HEK293 (cell line): Measurements from ENCODE around the gene CLCNKB.

ENCODE experiments used
- CTCF ChIA-PET: fragments of 350-600 bp; formaldehyde crosslinking; extraction: SDS; loops from one replicate; lab custom pipeline; 2021; ENCODE audit warnings: antibody characterized with exemption; lab: Yijun Ruan, JAX
- POLR2A ChIA-PET: fragments of 300-600 bp; formaldehyde crosslinking; extraction: SDS; loops from one replicate; lab custom pipeline; 2020; ENCODE audit warnings: antibody characterized with exemption, inconsistent platforms; lab: Yijun Ruan, JAX
- H3K27ac ChIP-seq: fragments of 200-500 bp; sonication (Bioruptor generic); 2 replicates; pipeline ENCODE4 v1.5.1; 2014; ENCODE audit warnings: low read depth, low read length, control low read depth, inconsistent platforms; ENCODE audit errors: extremely low read depth
- H3K36me3 ChIP-seq, 2 experiments: fragments of 200-500 bp in 1 of 2; sonication (Bioruptor generic) in 1 of 2; 1 replicate in 1 of 2; 2 replicates in 1 of 2; pipeline ENCODE4 v1.5.1; 2014 to 2017; ENCODE audit warnings: inconsistent platforms in 2 of 2, low read length in 2 of 2; ENCODE audit not compliant: control insufficient read depth in 2 of 2, insufficient read depth in 1 of 2
- H3K4me1 ChIP-seq: fragments of 200-500 bp; sonication (Bioruptor generic); 2 replicates; pipeline ENCODE4 v1.5.1; 2014; ENCODE audit warnings: mild to moderate bottlenecking, low read length, inconsistent platforms; ENCODE audit not compliant: control insufficient read depth, insufficient read depth
- H3K4me3 ChIP-seq: 2 replicates; pipeline ENCODE4 v1.5.1; 2011; ENCODE audit warnings: low read depth, mild to moderate bottlenecking, control low read depth, low read length, moderate library complexity
- H3K9me3 ChIP-seq: fragments of 200-500 bp; sonication (Bioruptor generic); 2 replicates; pipeline ENCODE4 v1.5.1; 2014; ENCODE audit warnings: low read depth, low read length, inconsistent platforms; ENCODE audit not compliant: control insufficient read depth, insufficient read depth
- EGR2 ChIP-seq: fragments of 450-650 bp; formaldehyde crosslinking; IDR thresholded peaks from 2 replicates; pipeline ENCODE4 v1.5.1; 2016; ENCODE audit warnings: low read depth, missing biosample characterization, missing genetic modification characterization
- GLIS1 ChIP-seq: fragments of 450-650 bp; formaldehyde crosslinking; IDR thresholded peaks from 2 replicates; pipeline ENCODE4 v1.5.1; 2016; ENCODE audit warnings: missing biosample characterization, missing genetic modification characterization
- GLIS2 ChIP-seq: fragments of 450-650 bp; formaldehyde crosslinking; IDR thresholded peaks from 2 replicates; pipeline ENCODE4 v1.5.1; 2016; ENCODE audit warnings: missing biosample characterization, missing genetic modification characterization
- KLF1 ChIP-seq: fragments of 450-650 bp; formaldehyde crosslinking; IDR thresholded peaks from 2 replicates; pipeline ENCODE4 v1.5.1; 2016; ENCODE audit warnings: missing biosample characterization, missing genetic modification characterization
- KLF9 ChIP-seq: fragments of 450-650 bp; formaldehyde crosslinking; IDR thresholded peaks from 2 replicates; pipeline ENCODE4 v1.5.1; 2016; ENCODE audit warnings: missing biosample characterization, missing genetic modification characterization, low read depth
- PATZ1 ChIP-seq: fragments of 450-650 bp; formaldehyde crosslinking; IDR thresholded peaks from 2 replicates; pipeline ENCODE4 v1.5.1; 2016; ENCODE audit warnings: missing biosample characterization, missing genetic modification characterization
- SCRT1 ChIP-seq: fragments of 450-650 bp; formaldehyde crosslinking; IDR thresholded peaks from 2 replicates; pipeline ENCODE4 v1.5.1; 2016; ENCODE audit warnings: missing biosample characterization, missing genetic modification characterization, borderline replicate concordance
- SCRT2 ChIP-seq: fragments of 450-650 bp; formaldehyde crosslinking; IDR thresholded peaks from 2 replicates; pipeline ENCODE4 v1.5.1; 2016; ENCODE audit warnings: missing biosample characterization, missing genetic modification characterization
- SP2 ChIP-seq: fragments of 450-650 bp; formaldehyde crosslinking; IDR thresholded peaks from 2 replicates; pipeline ENCODE4 v1.5.1; 2016; ENCODE audit warnings: missing biosample characterization, missing genetic modification characterization
- ZBTB21 ChIP-seq: fragments of 450-650 bp; formaldehyde crosslinking; IDR thresholded peaks from 2 replicates; pipeline ENCODE4 v1.5.1; 2017; ENCODE audit warnings: missing biosample characterization, missing genetic modification characterization
- ZFHX2 ChIP-seq: fragments of 450-650 bp; formaldehyde crosslinking; conservative IDR thresholded peaks from 2 replicates; pipeline ENCODE4 v1.5.1; 2016; ENCODE audit warnings: missing biosample characterization, missing genetic modification characterization
- ZFP37 ChIP-seq: fragments of 450-650 bp; formaldehyde crosslinking; IDR thresholded peaks from 2 replicates; pipeline ENCODE4 v1.5.1; 2016; ENCODE audit warnings: missing biosample characterization, missing genetic modification characterization
- ZNF132 ChIP-seq: fragments of 450-650 bp; formaldehyde crosslinking; IDR thresholded peaks from 2 replicates; pipeline ENCODE4 v1.5.1; 2017; ENCODE audit warnings: missing biosample characterization, missing genetic modification characterization, borderline replicate concordance
- ZNF184 ChIP-seq: fragments of 450-650 bp; IDR thresholded peaks from 2 replicates; pipeline ENCODE4 v1.5.1; 2018; ENCODE audit warnings: missing biosample characterization, mild to moderate bottlenecking, missing genetic modification characterization
- ZNF560 ChIP-seq: fragments of 450-650 bp; formaldehyde crosslinking; IDR thresholded peaks from 2 replicates; pipeline ENCODE4 v1.5.1; 2017; ENCODE audit warnings: missing biosample characterization, missing genetic modification characterization, borderline replicate concordance
- ZNF660 ChIP-seq: fragments of 450-650 bp; IDR thresholded peaks from 2 replicates; pipeline ENCODE4 v1.5.1; 2018; ENCODE audit warnings: missing biosample characterization, mild to moderate bottlenecking, missing genetic modification characterization
- ZNF776 ChIP-seq: fragments of 450-650 bp; formaldehyde crosslinking; IDR thresholded peaks from 2 replicates; pipeline ENCODE4 v1.5.0; 2017; ENCODE audit warnings: missing biosample characterization, missing genetic modification characterization, borderline replicate concordance
- TF ChIP-seq, protein P1 (sequence below): fragments of 450-650 bp; formaldehyde crosslinking; IDR thresholded peaks from 2 replicates; pipeline ENCODE4; 2016; ENCODE audit warnings: missing biosample characterization, missing genetic modification characterization
- TF ChIP-seq, protein P2 (sequence below): fragments of 450-650 bp; formaldehyde crosslinking; IDR thresholded peaks from 2 replicates; pipeline ENCODE4 v1.5.0; 2017; ENCODE audit warnings: missing biosample characterization, missing genetic modification characterization, borderline replicate concordance
- TF ChIP-seq, protein P3 (sequence below): fragments of 450-650 bp; formaldehyde crosslinking; IDR thresholded peaks from 2 replicates; pipeline ENCODE4 v1.5.1; 2016; ENCODE audit warnings: missing biosample characterization, missing genetic modification characterization

Gene CLCNKB

GRCh38 chr1:16026723-16027484 lies 16.7 kb upstream of the CLCNKB start:
- H3K36me3 ChIP-seq: no peaks in the 10 kb centered on the region
- ChIA-PET CTCF (interaction anchor here (0.6 to 1.9 kb wide), 3 partner anchors 12 to 19 kb away, joined by 3 to 8 read pairs (median 6); no protein-coding TSS in a partner anchor), POLR2A (interaction anchor here (0.7 kb wide), 1 partner anchor 362 kb away, joined by 5 read pairs; no protein-coding TSS in a partner anchor)
- H3K4me1 ChIP-seq: no peaks in the 10 kb centered on the region
- H3K9me3 ChIP-seq: no peaks in the 10 kb centered on the region
- no peak overlapping the region for H3K27ac ChIP-seq
- TF ChIP-seq EGR2 (tag by site-specific recombination) (0 out of 2 replicates have a peak, but pooled peaks have one; percentile 12), SCRT1 (tag by site-specific recombination) (peak; percentile 46; the same call in 1 of the 2 replicates), SP2 (tag by site-specific recombination) (peak; percentile 45), ZNF776 (tag by site-specific recombination) (no peak), ZNF560 (no peak), KLF9 (tag by site-specific recombination) (peak; percentile 82), GLIS2 (tag by site-specific recombination) (peak; percentile 28; the same call in 1 of the 2 replicates), KLF1 (peak; percentile 76), ZFP37 (tag by site-specific recombination) (no peak), ZNF660 (tag by site-specific recombination) (no peak), PATZ1 (tag by site-specific recombination) (peak; percentile 68), ZFHX2 (tag by site-specific recombination) (0 out of 2 replicates have a peak, but pooled peaks have one; percentile 9), ZBTB21 (no peak), SCRT2 (tag by site-specific recombination) (peak; percentile 83), ZNF184 (tag by site-specific recombination) (no peak), GLIS1 (tag by site-specific recombination) (peak; percentile 61), ZNF132 (tag by site-specific recombination) (no peak)
- TF ChIP-seq, protein P1, sequence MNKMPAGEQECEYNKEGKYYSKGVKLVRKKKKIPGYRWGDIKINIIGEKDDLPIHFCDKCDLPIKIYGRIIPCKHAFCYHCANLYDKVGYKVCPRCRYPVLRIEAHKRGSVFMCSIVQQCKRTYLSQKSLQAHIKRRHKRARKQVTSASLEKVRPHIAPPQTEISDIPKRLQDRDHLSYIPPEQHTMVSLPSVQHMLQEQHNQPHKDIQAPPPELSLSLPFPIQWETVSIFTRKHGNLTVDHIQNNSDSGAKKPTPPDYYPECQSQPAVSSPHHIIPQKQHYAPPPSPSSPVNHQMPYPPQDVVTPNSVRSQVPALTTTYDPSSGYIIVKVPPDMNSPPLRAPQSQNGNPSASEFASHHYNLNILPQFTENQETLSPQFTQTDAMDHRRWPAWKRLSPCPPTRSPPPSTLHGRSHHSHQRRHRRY (tag by site-specific recombination): no peak
- TF ChIP-seq, protein P2, sequence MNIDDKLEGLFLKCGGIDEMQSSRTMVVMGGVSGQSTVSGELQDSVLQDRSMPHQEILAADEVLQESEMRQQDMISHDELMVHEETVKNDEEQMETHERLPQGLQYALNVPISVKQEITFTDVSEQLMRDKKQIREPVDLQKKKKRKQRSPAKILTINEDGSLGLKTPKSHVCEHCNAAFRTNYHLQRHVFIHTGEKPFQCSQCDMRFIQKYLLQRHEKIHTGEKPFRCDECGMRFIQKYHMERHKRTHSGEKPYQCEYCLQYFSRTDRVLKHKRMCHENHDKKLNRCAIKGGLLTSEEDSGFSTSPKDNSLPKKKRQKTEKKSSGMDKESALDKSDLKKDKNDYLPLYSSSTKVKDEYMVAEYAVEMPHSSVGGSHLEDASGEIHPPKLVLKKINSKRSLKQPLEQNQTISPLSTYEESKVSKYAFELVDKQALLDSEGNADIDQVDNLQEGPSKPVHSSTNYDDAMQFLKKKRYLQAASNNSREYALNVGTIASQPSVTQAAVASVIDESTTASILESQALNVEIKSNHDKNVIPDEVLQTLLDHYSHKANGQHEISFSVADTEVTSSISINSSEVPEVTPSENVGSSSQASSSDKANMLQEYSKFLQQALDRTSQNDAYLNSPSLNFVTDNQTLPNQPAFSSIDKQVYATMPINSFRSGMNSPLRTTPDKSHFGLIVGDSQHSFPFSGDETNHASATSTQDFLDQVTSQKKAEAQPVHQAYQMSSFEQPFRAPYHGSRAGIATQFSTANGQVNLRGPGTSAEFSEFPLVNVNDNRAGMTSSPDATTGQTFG (tag by site-specific recombination): no peak
- TF ChIP-seq, protein P3, sequence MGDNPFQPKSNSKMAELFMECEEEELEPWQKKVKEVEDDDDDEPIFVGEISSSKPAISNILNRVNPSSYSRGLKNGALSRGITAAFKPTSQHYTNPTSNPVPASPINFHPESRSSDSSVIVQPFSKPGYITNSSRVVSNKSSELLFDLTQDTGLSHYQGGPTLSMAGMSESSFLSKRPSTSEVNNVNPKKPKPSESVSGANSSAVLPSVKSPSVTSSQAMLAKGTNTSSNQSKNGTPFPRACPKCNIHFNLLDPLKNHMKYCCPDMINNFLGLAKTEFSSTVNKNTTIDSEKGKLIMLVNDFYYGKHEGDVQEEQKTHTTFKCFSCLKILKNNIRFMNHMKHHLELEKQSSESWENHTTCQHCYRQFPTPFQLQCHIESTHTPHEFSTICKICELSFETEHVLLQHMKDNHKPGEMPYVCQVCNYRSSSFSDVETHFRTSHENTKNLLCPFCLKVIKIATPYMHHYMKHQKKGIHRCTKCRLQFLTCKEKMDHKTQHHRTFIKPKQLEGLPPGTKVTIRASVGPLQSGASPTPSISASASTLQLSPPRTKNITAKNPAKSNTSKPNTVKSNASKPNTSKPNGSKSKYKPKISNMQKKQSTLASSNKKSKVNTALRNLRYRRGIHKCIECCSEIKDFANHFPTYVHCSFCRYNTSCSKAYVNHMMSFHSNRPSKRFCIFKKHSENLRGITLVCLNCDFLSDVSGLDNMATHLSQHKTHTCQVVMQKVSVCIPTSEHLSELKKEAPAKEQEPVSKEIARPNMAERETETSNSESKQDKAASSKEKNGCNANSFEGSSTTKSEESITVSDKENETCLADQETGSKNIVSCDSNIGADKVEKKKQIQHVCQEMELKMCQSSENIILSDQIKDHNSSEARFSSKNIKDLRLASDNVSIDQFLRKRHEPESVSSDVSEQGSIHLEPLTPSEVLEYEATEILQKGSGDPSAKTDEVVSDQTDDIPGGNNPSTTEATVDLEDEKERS: no peak
- no peak overlapping the region for H3K4me3 ChIP-seq
